Neural crest cell (in vitro differentiated cells): ENCODE results near the gene INTS1. TPM values are rescaled to one million over a fixed set of nuclear protein-coding genes. Genes with fewer than 3 reads are reported as not detected.

Experiments used
- DNase-seq: peaks from one replicate; pipeline ENCODE4 v3.0.0; 2021; ENCODE audit warnings: low read depth, mixed read lengths, low spot score
- H3K27ac Mint-ChIP-seq: one replicate; pipeline ENCODE4 v1.8.0; 2021; ENCODE audit warnings: mild to moderate bottlenecking, mixed read lengths; ENCODE audit not compliant: unreplicated experiment
- H3K27me3 Mint-ChIP-seq: 2 replicates; pipeline ENCODE4 v1.8.0; 2021; ENCODE audit warnings: low read depth, mild to moderate bottlenecking, mixed read lengths
- H3K36me3 Mint-ChIP-seq: 2 replicates; pipeline ENCODE4 v1.8.0; 2021; ENCODE audit warnings: low read depth, mild to moderate bottlenecking, mixed read lengths
- H3K4me1 Mint-ChIP-seq: 2 replicates; pipeline ENCODE4 v1.8.0; 2021; ENCODE audit warnings: mixed read lengths
- H3K4me3 Mint-ChIP-seq: one replicate; pipeline ENCODE4 v1.8.0; 2021; ENCODE audit warnings: mild to moderate bottlenecking, mixed read lengths
- H3K9me3 Mint-ChIP-seq: 2 replicates; pipeline ENCODE4 v1.8.0; 2021; ENCODE audit warnings: mixed read lengths
- total RNA-seq: library from RNA; stranded (reverse); gene quantifications from 2 replicates; pipeline ENCODE4 v1.2.1, GENCODE V29; 2021
- TF ChIP-seq, protein P1 (sequence below): fragments of 200-600 bp; sonication (generic); conservative IDR thresholded peaks from 2 replicates; pipeline ENCODE4 v1.5.0; 2021; ENCODE audit warnings: antibody characterized with exemption, mild to moderate bottlenecking

INTS1 gene
- total RNA-seq, 1 donor from 2014 or later, result 134 TPM

DNA sequence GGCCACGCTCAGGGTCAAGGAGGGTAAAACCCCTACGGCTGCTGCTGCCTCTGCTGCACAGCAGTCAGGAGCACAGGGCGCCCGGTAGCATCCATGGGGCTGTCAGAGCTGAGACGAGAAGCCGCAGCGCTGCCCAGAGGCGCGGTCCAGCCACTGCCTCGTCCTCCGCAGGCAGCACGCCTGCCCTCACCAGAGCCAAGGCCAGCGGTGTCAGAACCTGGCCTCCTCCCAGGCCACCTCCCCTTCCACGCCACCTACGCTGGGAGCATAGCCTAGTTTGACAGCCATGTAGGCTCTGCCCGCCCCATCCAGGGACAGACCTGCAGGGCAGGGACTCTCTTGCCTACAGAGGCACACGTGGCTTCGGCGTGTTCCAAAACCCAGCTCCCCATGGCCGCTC is 16.2 kb downstream of the INTS1 start:
- no peaks in the 10 kb centered on the region for H3K4me1 Mint-ChIP-seq
- no peaks in the 10 kb centered on the region for H3K27me3 Mint-ChIP-seq
- H3K36me3 Mint-ChIP-seq, result peaks cover 7% of the 10 kb centered on the region
- no peaks in the 10 kb centered on the region for H3K9me3 Mint-ChIP-seq
- no peak overlapping the region for H3K4me3 Mint-ChIP-seq
- peak overlapping the region; percentile 58 for H3K27ac Mint-ChIP-seq
- TF ChIP-seq, protein P1, sequence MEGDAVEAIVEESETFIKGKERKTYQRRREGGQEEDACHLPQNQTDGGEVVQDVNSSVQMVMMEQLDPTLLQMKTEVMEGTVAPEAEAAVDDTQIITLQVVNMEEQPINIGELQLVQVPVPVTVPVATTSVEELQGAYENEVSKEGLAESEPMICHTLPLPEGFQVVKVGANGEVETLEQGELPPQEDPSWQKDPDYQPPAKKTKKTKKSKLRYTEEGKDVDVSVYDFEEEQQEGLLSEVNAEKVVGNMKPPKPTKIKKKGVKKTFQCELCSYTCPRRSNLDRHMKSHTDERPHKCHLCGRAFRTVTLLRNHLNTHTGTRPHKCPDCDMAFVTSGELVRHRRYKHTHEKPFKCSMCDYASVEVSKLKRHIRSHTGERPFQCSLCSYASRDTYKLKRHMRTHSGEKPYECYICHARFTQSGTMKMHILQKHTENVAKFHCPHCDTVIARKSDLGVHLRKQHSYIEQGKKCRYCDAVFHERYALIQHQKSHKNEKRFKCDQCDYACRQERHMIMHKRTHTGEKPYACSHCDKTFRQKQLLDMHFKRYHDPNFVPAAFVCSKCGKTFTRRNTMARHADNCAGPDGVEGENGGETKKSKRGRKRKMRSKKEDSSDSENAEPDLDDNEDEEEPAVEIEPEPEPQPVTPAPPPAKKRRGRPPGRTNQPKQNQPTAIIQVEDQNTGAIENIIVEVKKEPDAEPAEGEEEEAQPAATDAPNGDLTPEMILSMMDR, result no peak
- DNase-seq, result no peak

DNA sequence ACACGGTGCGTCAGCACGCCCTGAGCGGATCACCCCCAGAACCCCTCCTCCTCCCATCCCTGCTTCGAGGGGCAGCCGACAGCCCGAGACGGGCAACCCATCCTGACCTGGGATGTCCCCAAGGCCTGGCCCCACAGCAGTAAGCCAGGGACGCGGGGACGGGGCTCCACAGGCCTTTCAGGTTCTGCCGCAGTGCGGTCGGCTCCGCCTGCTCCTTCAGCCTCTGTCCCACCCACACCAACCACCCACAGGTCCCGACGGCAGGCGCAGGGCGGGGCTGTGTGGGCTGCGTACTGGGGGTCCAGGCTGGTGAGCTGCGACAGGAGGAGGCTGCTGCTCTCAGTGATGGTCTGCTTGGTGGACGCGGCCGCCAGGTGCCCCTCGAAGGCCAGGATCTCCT is 16.7 kb downstream of the INTS1 start:
- peaks cover 6% of the 10 kb centered on the region for H3K36me3 Mint-ChIP-seq
- H3K27ac Mint-ChIP-seq, result no peak overlapping the region
- H3K4me3 Mint-ChIP-seq, result no peak overlapping the region
- TF ChIP-seq, protein P1, result no peak
- no peak for DNase-seq
- H3K27me3 Mint-ChIP-seq, result no peaks in the 10 kb centered on the region
- H3K9me3 Mint-ChIP-seq, result no peaks in the 10 kb centered on the region
- H3K4me1 Mint-ChIP-seq, result no peaks in the 10 kb centered on the region

DNA sequence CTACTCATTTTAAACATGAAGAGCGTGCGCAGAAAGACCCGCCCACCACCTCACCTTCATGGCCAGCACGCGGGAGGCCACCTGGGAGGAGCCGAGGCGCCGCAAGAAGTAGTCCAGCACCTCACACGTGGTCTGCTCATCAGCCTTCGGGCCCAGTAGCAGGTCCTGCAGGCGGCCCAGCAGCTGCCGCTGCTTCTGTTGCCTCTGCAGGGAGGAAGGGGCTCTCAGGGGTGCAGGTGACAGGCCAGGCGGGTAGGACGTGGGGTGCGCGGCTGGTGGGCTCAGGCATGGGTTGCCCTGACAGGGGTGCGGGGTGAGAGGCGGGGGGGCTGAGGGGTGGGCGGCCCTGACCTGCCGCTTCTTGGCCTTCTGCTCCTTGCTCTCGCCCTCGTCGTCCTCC is 17.6 kb downstream of the INTS1 start:
- Mint-ChIP-seq H3K4me1 (no peaks in the 10 kb centered on the region), H3K27me3 (no peaks in the 10 kb centered on the region)
- TF ChIP-seq, protein P1, result no peak

DNA sequence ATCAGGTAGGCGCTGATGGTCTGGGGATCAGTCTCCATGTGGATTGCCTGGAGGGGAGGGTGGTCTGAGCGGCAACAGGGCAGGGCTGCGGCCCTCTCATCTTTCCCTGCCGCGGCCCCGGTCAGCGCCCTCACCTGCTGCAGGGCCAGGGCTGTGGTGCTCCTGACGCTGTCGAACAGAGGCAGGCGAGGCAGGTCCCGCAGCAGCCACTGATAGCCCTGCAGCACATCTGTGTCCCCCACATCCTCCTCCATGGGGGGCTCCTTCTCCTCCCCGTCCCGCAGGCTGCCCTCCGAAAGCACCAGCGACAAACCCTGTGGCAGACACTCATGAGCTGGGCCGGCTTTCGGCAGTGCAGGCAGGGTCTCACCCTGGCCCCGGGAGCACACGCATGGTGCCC is 19.0 kb downstream of the INTS1 start:
- no peaks in the 10 kb centered on the region for H3K4me1 Mint-ChIP-seq
- DNase-seq, result no peak
- no peaks in the 10 kb centered on the region for H3K9me3 Mint-ChIP-seq
- H3K4me3 Mint-ChIP-seq, result no peak overlapping the region
- H3K27me3 Mint-ChIP-seq, result no peaks in the 10 kb centered on the region
- no peak overlapping the region for H3K27ac Mint-ChIP-seq
- no peaks in the 10 kb centered on the region for H3K36me3 Mint-ChIP-seq
- TF ChIP-seq, protein P1, result no peak

More for the DNA sequence above, 17.6 kb downstream of the INTS1 start:
- no peak for DNase-seq
- no peaks in the 10 kb centered on the region for H3K9me3 Mint-ChIP-seq
- H3K4me3 Mint-ChIP-seq, result no peak overlapping the region
- H3K27ac Mint-ChIP-seq, result no peak overlapping the region
- H3K36me3 Mint-ChIP-seq, result peaks cover 4% of the 10 kb centered on the region

DNA sequence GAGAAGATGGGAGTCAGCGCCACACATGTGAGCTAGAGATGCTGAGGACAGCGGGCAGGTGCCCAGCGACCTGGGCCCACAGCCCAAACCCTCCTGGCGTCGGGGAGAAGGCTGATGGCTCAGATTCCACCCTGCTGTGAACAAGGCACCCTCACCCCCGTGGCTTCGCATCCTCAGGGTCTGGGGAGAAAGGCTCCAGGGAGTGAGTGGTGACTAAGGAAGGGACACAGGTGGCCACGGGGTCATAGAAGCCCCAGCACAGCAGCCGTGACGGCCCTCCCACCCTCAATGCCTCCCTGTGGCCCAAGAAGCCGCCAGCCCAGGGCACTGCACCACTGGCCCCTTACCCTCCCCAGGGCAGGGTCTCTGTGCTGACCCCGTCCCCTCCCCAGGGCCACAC is 19.6 kb downstream of the INTS1 start:
- DNase-seq, result no peak
- no peaks in the 10 kb centered on the region for H3K4me1 Mint-ChIP-seq
- H3K9me3 Mint-ChIP-seq, result no peaks in the 10 kb centered on the region
- H3K27ac Mint-ChIP-seq, result no peak overlapping the region
- no peak overlapping the region for H3K4me3 Mint-ChIP-seq
- TF ChIP-seq, protein P1, result no peak
- H3K27me3 Mint-ChIP-seq, result no peaks in the 10 kb centered on the region
- no peaks in the 10 kb centered on the region for H3K36me3 Mint-ChIP-seq
